H9 (cell line): ENCODE results near the gene ZNF714. TPM values are rescaled to one million over a fixed set of nuclear protein-coding genes. Genes with fewer than 3 reads are reported as not detected.
A peak's percentile ranks its signal among the peaks of the same experiment; 100 is the strongest.

ENCODE experiments used
- DNase-seq: peaks from one replicate; pipeline ENCODE4 v3.0.0-alpha.2; 2017
- H2AFZ ChIP-seq: one replicate; pipeline ENCODE4 v1.6.1; 2013; ENCODE audit warnings: mild to moderate bottlenecking, low read length, control low read depth, moderate library complexity
- H2AK5ac ChIP-seq: 2 replicates; pipeline ENCODE4 v1.6.1; 2013; ENCODE audit warnings: low read length, control low read depth, mixed read lengths; ENCODE audit not compliant: insufficient read length
- H2BK120ac ChIP-seq: one replicate; pipeline ENCODE4 v1.6.1; 2013; ENCODE audit warnings: low read depth, mild to moderate bottlenecking, low read length, control low read depth, inconsistent platforms; ENCODE audit not compliant: poor library complexity, severe bottlenecking
- H2BK12ac ChIP-seq: 2 replicates; pipeline ENCODE4 v1.6.1; 2013; ENCODE audit warnings: low read length, control low read depth, mixed read lengths, low read depth; ENCODE audit not compliant: insufficient read length
- H2BK15ac ChIP-seq: 2 replicates; pipeline ENCODE4 v1.6.1; 2013; ENCODE audit warnings: low read depth, low read length, control low read depth
- H2BK20ac ChIP-seq: one replicate; pipeline ENCODE4 v1.6.1; 2013; ENCODE audit warnings: low read depth, mild to moderate bottlenecking, low read length, control low read depth, inconsistent platforms; ENCODE audit not compliant: poor library complexity, severe bottlenecking
- H2BK5ac ChIP-seq: 2 replicates; pipeline ENCODE4 v1.6.1; 2013; ENCODE audit warnings: low read length, control low read depth, mixed read lengths; ENCODE audit not compliant: insufficient read length
- H3K14ac ChIP-seq: 2 replicates; pipeline ENCODE4 v1.6.1; 2013; ENCODE audit warnings: low read length, control low read depth; ENCODE audit not compliant: insufficient read depth
- H3K18ac ChIP-seq: 2 replicates; pipeline ENCODE4 v1.6.1; 2013; ENCODE audit warnings: low read depth, mild to moderate bottlenecking, mixed read lengths, low read length, control low read depth; ENCODE audit not compliant: insufficient read length
- H3K23ac ChIP-seq: 2 replicates; pipeline ENCODE4 v1.6.1; 2013; ENCODE audit warnings: low read length, control low read depth, mixed read lengths, low read depth; ENCODE audit not compliant: insufficient read length
- H3K23me2 ChIP-seq: 2 replicates; pipeline ENCODE4 v1.6.1; 2013; ENCODE audit warnings: low read depth, mild to moderate bottlenecking, mixed read lengths, low read length, control low read depth; ENCODE audit not compliant: insufficient read length, poor library complexity, severe bottlenecking
- H3K27ac ChIP-seq: 2 replicates; pipeline ENCODE4 v1.5.1; 2013; ENCODE audit warnings: low read length, control low read depth, mixed read lengths, low read depth; ENCODE audit not compliant: insufficient read length
- H3K27me3 ChIP-seq: 2 replicates; pipeline ENCODE4 v1.6.1; 2013; ENCODE audit warnings: low read length, control low read depth, inconsistent platforms; ENCODE audit not compliant: insufficient read depth
- H3K4ac ChIP-seq: 2 replicates; pipeline ENCODE4 v1.6.1; 2013; ENCODE audit warnings: low read depth, mild to moderate bottlenecking, control low read depth, inconsistent platforms, low read length, moderate library complexity
- H3K4me1 ChIP-seq: 2 replicates; pipeline ENCODE4 v1.6.1; 2013; ENCODE audit warnings: low read length, control low read depth, inconsistent platforms; ENCODE audit not compliant: insufficient read depth
- H3K4me2 ChIP-seq: 2 replicates; pipeline ENCODE4 v1.6.1; 2013; ENCODE audit warnings: low read length, control low read depth, mixed read lengths; ENCODE audit not compliant: insufficient read length, insufficient read depth
- H3K56ac ChIP-seq: 2 replicates; pipeline ENCODE4 v1.6.1; 2013; ENCODE audit warnings: low read depth, mild to moderate bottlenecking, mixed read lengths, low read length, control low read depth; ENCODE audit not compliant: insufficient read length
- H3K79me1 ChIP-seq: 2 replicates; pipeline ENCODE4 v1.6.1; 2013; ENCODE audit warnings: low read depth, mild to moderate bottlenecking, moderate library complexity, low read length, control low read depth, inconsistent platforms; ENCODE audit not compliant: insufficient read depth, poor library complexity, severe bottlenecking
- H3K79me2 ChIP-seq: 2 replicates; pipeline ENCODE4 v1.6.1; 2013; ENCODE audit warnings: low read length, control low read depth, inconsistent platforms; ENCODE audit not compliant: insufficient read depth
- H3K9ac ChIP-seq: 2 replicates; pipeline ENCODE4 v1.6.1; 2013; ENCODE audit warnings: low read length, control low read depth, mixed read lengths; ENCODE audit not compliant: insufficient read length; ENCODE audit errors: extremely low read depth
- H3K9me3 ChIP-seq: one replicate; pipeline ENCODE4 v1.6.1; 2013; ENCODE audit warnings: low read depth, low read length, inconsistent platforms; ENCODE audit not compliant: control insufficient read depth
- H3T11ph ChIP-seq: one replicate; pipeline ENCODE4 v1.6.1; 2013; ENCODE audit warnings: mild to moderate bottlenecking, low read length, control low read depth, inconsistent platforms
- H4K20me1 ChIP-seq: one replicate; pipeline ENCODE4 v1.6.1; 2013; ENCODE audit not compliant: control insufficient read depth, insufficient read length, insufficient read depth
- H4K5ac ChIP-seq: 2 replicates; pipeline ENCODE4 v1.6.1; 2013; ENCODE audit warnings: low read depth, mild to moderate bottlenecking, mixed read lengths, low read length, control low read depth; ENCODE audit not compliant: insufficient read length
- H4K8ac ChIP-seq: replicated peaks from 2 replicates; pipeline ENCODE4 v1.6.1; 2013; ENCODE audit warnings: low read length, control low read depth, mixed read lengths, low read depth; ENCODE audit not compliant: insufficient read length
- H4K91ac ChIP-seq: 2 replicates; pipeline ENCODE4 v1.6.1; 2013; ENCODE audit warnings: low read depth, mild to moderate bottlenecking, moderate library complexity, mixed read lengths, low read length, control low read depth; ENCODE audit not compliant: insufficient read length
- H3K27ac Mint-ChIP-seq, 3 experiments: 2 replicates in 2 of 3; 3 replicates in 1 of 3; pipeline ENCODE4 v1.8.0; 2020 to 2021; ENCODE audit warnings: mixed read lengths in 3 of 3, mild to moderate bottlenecking in 1 of 3, moderate library complexity in 1 of 3
- H3K27me3 Mint-ChIP-seq: 2 replicates; pipeline ENCODE4 v1.8.0; 2021; ENCODE audit warnings: low read depth, mild to moderate bottlenecking, moderate library complexity, mixed read lengths
- H3K36me3 Mint-ChIP-seq, 3 experiments: 2 replicates in 2 of 3; 3 replicates in 1 of 3; pipeline ENCODE4 v1.8.0; 2020 to 2021; ENCODE audit warnings: low read depth in 3 of 3, mixed read lengths in 3 of 3; ENCODE audit not compliant: insufficient read depth in 1 of 3
- H3K4me1 Mint-ChIP-seq, 2 experiments: 2 replicates each; pipeline ENCODE4 v1.8.0; 2020; ENCODE audit warnings: mixed read lengths in 2 of 2
- H3K4me3 Mint-ChIP-seq, 2 experiments: 2 replicates in 1 of 2; 3 replicates in 1 of 2; pipeline ENCODE4 v1.8.0; 2020 to 2021; ENCODE audit warnings: mild to moderate bottlenecking in 2 of 2, mixed read lengths in 2 of 2, moderate library complexity in 1 of 2
- H3K9me3 Mint-ChIP-seq, 2 experiments: 2 replicates in 1 of 2; 3 replicates in 1 of 2; pipeline ENCODE4 v1.8.0; 2020; ENCODE audit warnings: mild to moderate bottlenecking in 2 of 2, mixed read lengths in 2 of 2, moderate library complexity in 1 of 2
- CTCF ChIP-seq: fragments of 200-600 bp; sonication (generic); conservative IDR thresholded peaks from 3 replicates; pipeline ENCODE4 v1.8.0; 2021; ENCODE audit warnings: antibody characterized with exemption, mild to moderate bottlenecking
- WGBS: extraction: QIAGEN DNeasy Blood & Tissue Kit; methylation state at CpG from one replicate; pipeline ENCODE4 v1.1.7; 2013; ENCODE audit warnings: missing lambda C conversion rate, low lambda C conversion rate, mixed read lengths; ENCODE audit not compliant: insufficient read length; ENCODE audit errors: extremely low coverage; 5-methylcytosine and 5-hydroxymethylcytosine counted together
- total RNA-seq: library from RNA; stranded (reverse); gene quantifications from 2 replicates; pipeline ENCODE4 v1.2.1, GENCODE V29; 2021

ZNF714 gene
- total RNA-seq, 1 experiment from 2014 or later = 53.9 TPM

GRCh38 chr19:21047716-21048115 lies 34.3 kb upstream of the ZNF714 start:
- no peak overlapping the region for H3K27ac ChIP-seq
- H3K23ac ChIP-seq = no peak overlapping the region
- no peak overlapping the region for H2BK120ac ChIP-seq

More at GRCh38 chr19:21047716-21048115, 34.3 kb upstream of the ZNF714 start:
- TF ChIP-seq CTCF = no peak
- Mint-ChIP-seq H3K9me3 (peaks cover 34 to 40% of the 10 kb centered on the region in 2 experiments), H3K4me3 (no peak overlapping the region), H3K27me3 (no peaks in the 10 kb centered on the region), H3K36me3 (peaks cover 51 to 55% (median 54%) of the 10 kb centered on the region in 3 experiments), H3K27ac (0 out of 7 replicates have a peak overlapping the region, but pooled peaks of 1 of the 3 experiments have one; percentile 49), H3K4me1 (no peaks in the 10 kb centered on the region)
- H3T11ph ChIP-seq = no peak overlapping the region
- no peaks in the 10 kb centered on the region for H3K23me2 ChIP-seq
- H2BK12ac ChIP-seq = no peak overlapping the region
- H3K79me1 ChIP-seq = no peaks in the 10 kb centered on the region
- peaks cover 5% of the 10 kb centered on the region; the same call in 1 of the 2 replicates for H3K79me2 ChIP-seq
- H3K4me1 ChIP-seq = no peaks in the 10 kb centered on the region
- no peak overlapping the region for H3K14ac ChIP-seq
- H3K9me3 ChIP-seq = no peaks in the 10 kb centered on the region
- no peak for DNase-seq
- H4K5ac ChIP-seq = no peak overlapping the region
- H3K9ac ChIP-seq = no peak overlapping the region
- no peaks in the 10 kb centered on the region for H4K20me1 ChIP-seq
- no peak overlapping the region for H3K56ac ChIP-seq
- WGBS = no CpG with 5 or more reads among the region's 2 CpGs
- no peaks in the 10 kb centered on the region for H3K27me3 ChIP-seq
- H2AK5ac ChIP-seq = no peak overlapping the region
- no peak overlapping the region for H2AFZ ChIP-seq
- H3K18ac ChIP-seq = no peak overlapping the region
- H4K8ac ChIP-seq = no peak overlapping the region
- H4K91ac ChIP-seq = no peak overlapping the region
- no peak overlapping the region for H3K4me2 ChIP-seq
- H2BK15ac ChIP-seq = no peak overlapping the region
- H2BK5ac ChIP-seq = no peak overlapping the region
- no peak overlapping the region for H2BK20ac ChIP-seq
- no peak overlapping the region for H3K4ac ChIP-seq
